Fibroblast of lung (primary cell): Measurements from ENCODE around the gene SLC37A4. TPM values are rescaled to one million over a fixed set of nuclear protein-coding genes. Genes with fewer than 3 reads are reported as not detected.
A peak's percentile ranks its signal among the peaks of the same experiment; 100 is the strongest.

Source experiments
- DNase-seq, 2 donors: peaks; one replicate each; pipeline versions ENCODE4 v3.0.0 to v3.0.0-alpha.2; 2010; ENCODE audit warnings: low read depth in 2 of 2
- H2AFZ ChIP-seq: 2 replicates; pipeline ENCODE4 v1.5.1; 2012; ENCODE audit warnings: low read length, control low read depth, inconsistent platforms
- H3K27ac ChIP-seq: 2 replicates; pipeline ENCODE4 v1.5.1; 2011; ENCODE audit warnings: low read length, control low read depth; ENCODE audit not compliant: insufficient read depth
- H3K27me3 ChIP-seq: 2 replicates; pipeline ENCODE4 v1.5.1; 2011; ENCODE audit warnings: mild to moderate bottlenecking, low read length; ENCODE audit not compliant: control insufficient read depth, insufficient read depth
- H3K36me3 ChIP-seq: 2 replicates; pipeline ENCODE4 v1.5.1; 2011; ENCODE audit warnings: low read length; ENCODE audit not compliant: control insufficient read depth, insufficient read depth
- H3K4me1 ChIP-seq: 2 replicates; pipeline ENCODE4 v1.5.1; 2011; ENCODE audit warnings: low read length; ENCODE audit not compliant: control insufficient read depth, insufficient read depth; ENCODE audit errors: extremely low read depth
- H3K4me2 ChIP-seq: 2 replicates; pipeline ENCODE4 v1.5.1; 2011; ENCODE audit warnings: low read length, control low read depth; ENCODE audit not compliant: insufficient read depth; ENCODE audit errors: extremely low read depth
- H3K4me3 ChIP-seq, 4 experiments: fragments of 200-600 bp in 1 of 4; sonication (generic) in 1 of 4; replicated peaks in 1 of 4; 2 replicates each; pipeline ENCODE4 v1.5.1; 2011 to 2016; ENCODE audit warnings: low read length in 4 of 4, low read depth in 3 of 4, mild to moderate bottlenecking in 3 of 4, control low read depth in 2 of 4, inconsistent platforms in 1 of 4, mixed read lengths in 1 of 4; ENCODE audit not compliant: insufficient read depth in 1 of 4; ENCODE audit errors: control extremely low read depth in 1 of 4
- H3K79me2 ChIP-seq: 2 replicates; pipeline ENCODE4 v1.5.1; 2012; ENCODE audit warnings: mild to moderate bottlenecking, low read length, inconsistent platforms; ENCODE audit not compliant: control insufficient read depth, insufficient read depth
- H3K9ac ChIP-seq: 2 replicates; pipeline ENCODE4 v1.5.1; 2011; ENCODE audit warnings: mild to moderate bottlenecking, low read length, control low read depth; ENCODE audit not compliant: insufficient read depth
- H3K9me3 ChIP-seq: 2 replicates; pipeline ENCODE4 v1.5.1; 2012; ENCODE audit warnings: low read depth, low read length; ENCODE audit not compliant: control insufficient read depth, insufficient read depth
- H4K20me1 ChIP-seq: 2 replicates; pipeline ENCODE4 v1.5.1; 2011; ENCODE audit warnings: low read length; ENCODE audit not compliant: control insufficient read depth, insufficient read depth; ENCODE audit errors: extremely low read depth
- CTCF ChIP-seq, 2 donors: IDR thresholded peaks in 1 of 2; conservative IDR thresholded peaks in 1 of 2; 1 replicate in 1 of 2; 2 replicates in 1 of 2; pipeline ENCODE4 v1.5.1; 2011 to 2012; ENCODE audit warnings: low read length in 2 of 2, control low read depth in 1 of 2, inconsistent platforms in 1 of 2, low read depth in 1 of 2, mild to moderate bottlenecking in 1 of 2
- EZH2 ChIP-seq: IDR thresholded peaks from 2 replicates; pipeline ENCODE4 v1.5.1; 2012; ENCODE audit warnings: low read length, control low read depth, mild to moderate bottlenecking; ENCODE audit errors: missing control alignments
- polyA plus RNA-seq, 2 donors: library from polyadenylated mRNA; depleted of rRNA in 1 of 2; stranded (reverse) in 1 of 2; unstranded in 1 of 2; fragments of >200 nt; gene quantifications; 2 replicates each; pipeline ENCODE4 v1.2.1, GENCODE V29; 2011 to 2012; ENCODE audit warnings: missing spikeins in 1 of 2
- total RNA-seq: library from RNA; depleted of rRNA; stranded (reverse); fragments of >200 nt; gene quantifications from 2 replicates; pipeline ENCODE4 v1.2.1, GENCODE V29; 2014

The SLC37A4 gene
- total and polyA plus RNA-seq, 2 donors (not counting 1 experiment from before 2014, with no cell fraction given): 10.1 to 12.6 TPM

GRCh38 chr11:118980191-118980881, 50.3 kb downstream of the SLC37A4 start:
- no peaks in the 10 kb centered on the region for H3K9me3 ChIP-seq
- H3K36me3 ChIP-seq: no peaks in the 10 kb centered on the region
- peaks cover 4% of the 10 kb centered on the region for H3K27me3 ChIP-seq
- no peak for DNase-seq
- no peaks in the 10 kb centered on the region for H4K20me1 ChIP-seq
- no peak overlapping the region for H3K27ac ChIP-seq
- no peak for TF ChIP-seq CTCF (conservative IDR thresholded peaks at IDR 0.05 in 1 of 2, IDR thresholded peaks at IDR 0.05 in 1 of 2; ENCODE audit: low read depth in 1 of 2, low read length in 2 of 2)
- no peaks in the 10 kb centered on the region for H3K79me2 ChIP-seq
- H3K9ac ChIP-seq: no peak overlapping the region
- H2AFZ ChIP-seq: peak overlapping the region; percentile 2
- H3K4me2 ChIP-seq: peak overlapping the region; percentile 0
- H3K4me1 ChIP-seq: no peaks in the 10 kb centered on the region
- H3K4me3 ChIP-seq: no peak overlapping the region

GRCh38 chr11:118979434-118979833, 51.2 kb downstream of the SLC37A4 start:
- Histone ChIP-seq H2AFZ (no peak overlapping the region), H4K20me1 (no peaks in the 10 kb centered on the region), H3K9me3 (no peaks in the 10 kb centered on the region), H3K4me3 (no peak overlapping the region), H3K79me2 (no peaks in the 10 kb centered on the region), H3K27ac (no peak overlapping the region), H3K9ac (no peak overlapping the region), H3K4me2 (no peak overlapping the region), H3K4me1 (no peaks in the 10 kb centered on the region), H3K36me3 (no peaks in the 10 kb centered on the region), H3K27me3 (peaks cover 4% of the 10 kb centered on the region)
- TF ChIP-seq CTCF (conservative IDR thresholded peaks at IDR 0.05 in 1 of 2, IDR thresholded peaks at IDR 0.05 in 1 of 2; ENCODE audit: low read depth in 1 of 2, low read length in 2 of 2) (no peak), EZH2 (no peak)
- DNase-seq: no peak

- Histone ChIP-seq H3K4me1 (no peaks in the 10 kb centered on the region), H3K4me2 (no peak overlapping the region), H3K27ac (no peak overlapping the region), H3K9ac (no peak overlapping the region), H3K36me3 (no peaks in the 10 kb centered on the region), H3K79me2 (no peaks in the 10 kb centered on the region), H2AFZ (no peak overlapping the region), H3K4me3 (no peak overlapping the region), H4K20me1 (no peaks in the 10 kb centered on the region), H3K27me3 (peaks cover 4% of the 10 kb centered on the region), H3K9me3 (no peaks in the 10 kb centered on the region)
- TF ChIP-seq EZH2 (no peak), CTCF (conservative IDR thresholded peaks at IDR 0.05 in 1 of 2, IDR thresholded peaks at IDR 0.05 in 1 of 2; ENCODE audit: low read depth in 1 of 2, low read length in 2 of 2) (no peak)
- DNase-seq: peak in 1 of 2 donors; percentile 77
Measured at GRCh38 chr11:118975771-118976709, 54.6 kb downstream of the SLC37A4 start.
